B cell (primary cell): Measurements from ENCODE around the gene LMF2. TPM values are rescaled to one million over a fixed set of nuclear protein-coding genes. Genes with fewer than 3 reads are reported as not detected.
A peak's percentile ranks its signal among the peaks of the same experiment; 100 is the strongest.

Experiments
- ATAC-seq: fragments of 200-7000 bp; cut with Tn5 transposase; one replicate; pipeline ENCODE4 v1.10.0; 2021; ENCODE audit warnings: low read depth, mild to moderate bottlenecking, moderate number of reproducible peaks, moderate library complexity
- CTCF ChIA-PET: fragments of 350-600 bp; sonication (Branson Sonifier 250); formaldehyde crosslinking; loops from one replicate; lab custom pipeline; 2021; ENCODE audit warnings: antibody characterized with exemption, inconsistent platforms; lab: Charles Lee
- POLR2A ChIA-PET: fragments of 350-600 bp; sonication (Branson Sonifier 250); formaldehyde crosslinking; loops from one replicate; lab custom pipeline; 2021; ENCODE audit warnings: antibody characterized with exemption; lab: Charles Lee
- DNase-seq: peaks from one replicate; pipeline ENCODE4 v3.0.0; 2013
- H2AFZ ChIP-seq: 2 replicates; pipeline ENCODE4 v1.6.1; 2012; ENCODE audit warnings: mild to moderate bottlenecking, low read depth, low read length; ENCODE audit not compliant: insufficient read depth, poor library complexity, severe bottlenecking
- H3K27ac ChIP-seq, 2 donors: 1 replicate in 1 of 2; 2 replicates in 1 of 2; pipeline ENCODE4 v1.5.1; 2012 to 2013; ENCODE audit warnings: low read length in 2 of 2, mild to moderate bottlenecking in 2 of 2, moderate library complexity in 1 of 2
- H3K27me3 ChIP-seq, 4 experiments: fragments of 200-600 bp in 1 of 4; sonication (generic) in 1 of 4; replicated peaks in 1 of 4; 1 replicate in 2 of 4; 2 replicates in 2 of 4; pipeline versions ENCODE4 v1.6.1 to v1.7.0; 2013 to 2016; ENCODE audit warnings: low read length in 3 of 4, mild to moderate bottlenecking in 2 of 4, mixed read lengths in 1 of 4, moderate library complexity in 1 of 4; ENCODE audit not compliant: insufficient read depth in 4 of 4, control insufficient read depth in 3 of 4; ENCODE audit errors: control extremely low read depth in 1 of 4
- H3K36me3 ChIP-seq, 2 experiments: replicated peaks in 1 of 2; 1 replicate in 1 of 2; 2 replicates in 1 of 2; pipeline versions ENCODE4 v1.6.1 to v1.7.1; 2013; ENCODE audit warnings: low read length in 1 of 2; ENCODE audit not compliant: insufficient read depth in 2 of 2, control insufficient read depth in 1 of 2; ENCODE audit errors: control extremely low read depth in 1 of 2, extremely low read depth in 1 of 2
- H3K4me1 ChIP-seq, 2 donors: fragments of 200-600 bp in 1 of 2; sonication (generic) in 1 of 2; 1 replicate in 1 of 2; 2 replicates in 1 of 2; pipeline versions ENCODE4 v1.5.1 to v1.6.1; 2013 to 2017; ENCODE audit warnings: low read length in 2 of 2; ENCODE audit not compliant: control insufficient read depth in 2 of 2, insufficient read depth in 2 of 2
- H3K4me2 ChIP-seq: replicated peaks from 2 replicates; pipeline ENCODE3; 2012; ENCODE audit warnings: mild to moderate bottlenecking, low read depth, low read length; ENCODE audit not compliant: poor library complexity, severe bottlenecking
- H3K4me3 ChIP-seq, 5 experiments: fragments of 200-600 bp in 1 of 5; sonication (generic) in 1 of 5; 1 replicate in 3 of 5; 2 replicates in 2 of 5; pipeline versions ENCODE4 v1.5.1 to v1.7.0; 2011 to 2016; ENCODE audit warnings: low read length in 4 of 5, mild to moderate bottlenecking in 4 of 5, low read depth in 2 of 5, control low read depth in 1 of 5, moderate library complexity in 1 of 5; ENCODE audit not compliant: insufficient read depth in 1 of 5; ENCODE audit errors: control extremely low read depth in 1 of 5, extremely low read depth in 1 of 5
- H3K79me2 ChIP-seq: fragments of 200-600 bp; sonication (generic); one replicate; pipeline ENCODE4 v1.6.0; 2016; ENCODE audit warnings: low read length; ENCODE audit not compliant: control insufficient read depth, insufficient read depth
- H3K9ac ChIP-seq: fragments of 200-600 bp; sonication (generic); 2 replicates; pipeline ENCODE4 v1.6.1; 2017; ENCODE audit warnings: mild to moderate bottlenecking, low read length, moderate library complexity
- H3K9me3 ChIP-seq, 3 donors: one replicate each; pipeline versions ENCODE4 v1.6.1 to v1.7.1; 2013; ENCODE audit warnings: low read length in 2 of 3; ENCODE audit not compliant: control insufficient read depth in 2 of 3, insufficient read depth in 1 of 3; ENCODE audit errors: control extremely low read depth in 1 of 3
- H4K20me1 ChIP-seq: 2 replicates; pipeline ENCODE4 v1.6.0; 2012; ENCODE audit warnings: mild to moderate bottlenecking, low read length; ENCODE audit not compliant: insufficient read depth, control insufficient read depth, poor library complexity, severe bottlenecking
- H3K27ac Mint-ChIP-seq: one replicate; pipeline ENCODE4 v1.8.0; 2021; ENCODE audit warnings: mixed read lengths
- H3K27me3 Mint-ChIP-seq: one replicate; pipeline ENCODE4 v1.8.0; 2021; ENCODE audit warnings: mixed read lengths
- H3K4me1 Mint-ChIP-seq: one replicate; pipeline ENCODE4 v1.8.0; 2021; ENCODE audit warnings: mixed read lengths
- H3K4me3 Mint-ChIP-seq: one replicate; pipeline ENCODE4 v1.8.0; 2021; ENCODE audit warnings: mixed read lengths
- H3K9me3 Mint-ChIP-seq: one replicate; pipeline ENCODE4 v1.8.0; 2022; ENCODE audit warnings: mixed read lengths; ENCODE audit not compliant: insufficient read depth
- EZH2 ChIP-seq: IDR thresholded peaks from 2 replicates; pipeline ENCODE4 v1.6.1; 2012; ENCODE audit warnings: borderline replicate concordance, low read depth, mild to moderate bottlenecking, moderate library complexity, low read length; ENCODE audit not compliant: insufficient read depth, poor library complexity, severe bottlenecking
- WGBS: methylation state at CpG from one replicate; pipeline ENCODE4 v1.1.5; 2013; ENCODE audit warnings: missing lambda C conversion rate; ENCODE audit not compliant: insufficient coverage; 5-methylcytosine and 5-hydroxymethylcytosine counted together
- intact Hi-C: fragments of 100-400 bp; cut with micrococcal nuclease; formaldehyde crosslinking; loops from one replicate; pipeline ENCODE4 v1.10.0; 2022
- polyA plus RNA-seq: library from polyadenylated mRNA; depleted of rRNA; stranded (reverse); fragments of >200 nt; gene quantifications from 2 replicates; pipeline ENCODE4 v1.2.3, GENCODE V29; 2012
- total RNA-seq, 2 donors: library from RNA; stranded (reverse); fragments of 120-200 nt in 1 of 2; gene quantifications; 1 replicate in 1 of 2; 2 replicates in 1 of 2; pipeline versions ENCODE4 v1.2.3 to v1.2.4, GENCODE V29; 2013 to 2022
- TF ChIP-seq, protein P1 (sequence below): fragments of 200-600 bp; IDR thresholded peaks from one replicate; pipeline ENCODE4 v1.8.0; 2022; ENCODE audit warnings: antibody characterized with exemption, mild to moderate bottlenecking

LMF2 gene
- total and polyA plus RNA-seq, 2 donors (not counting 1 experiment from before 2014, with no cell fraction given): 128 to 316 TPM

DNA sequence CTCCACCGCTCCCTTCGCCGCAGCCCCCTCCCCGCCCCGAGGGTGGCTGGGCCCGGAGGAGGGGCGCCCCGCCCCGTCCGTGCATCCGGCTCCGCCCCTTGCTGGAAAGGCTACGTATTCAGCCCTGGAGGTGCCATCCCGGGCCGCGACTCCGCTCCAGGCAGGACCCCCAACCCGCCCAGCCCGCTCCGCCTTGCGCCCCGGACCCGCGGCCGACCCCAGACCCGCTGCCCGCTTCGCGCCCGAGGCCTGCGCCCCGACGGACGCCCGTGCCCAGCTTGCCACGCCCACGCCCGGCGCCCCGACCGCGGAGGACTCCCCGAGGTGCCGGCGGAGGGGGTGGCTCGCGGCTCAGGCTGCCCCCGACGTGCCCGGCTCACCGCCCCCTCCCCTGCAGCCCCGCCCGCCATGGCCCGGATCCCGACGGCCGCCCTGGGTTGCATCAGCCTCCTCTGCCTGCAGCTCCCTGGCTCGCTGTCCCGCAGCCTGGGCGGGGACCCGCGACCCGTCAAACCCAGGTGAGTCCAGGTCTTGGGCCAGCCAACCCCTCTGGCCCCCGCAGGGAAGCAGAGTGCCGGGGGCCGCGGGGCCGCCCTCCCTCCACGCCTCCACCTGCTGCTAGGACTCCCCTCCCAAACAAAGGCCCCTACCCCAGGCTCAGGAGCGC lies 25.9 kb downstream of the LMF2 start, which contains the start of gene ADM2:
Gene ADM2 (plus strand): TSS at position 104 of the 667 bp plus-strand sequence. CDS start 305 bp downstream, at position 409.
- H3K27me3 Mint-ChIP-seq: peaks cover 4% of the 10 kb centered on the region
- intact Hi-C loops: loop anchor here (1.0 kb wide), 1 partner anchor 11 kb away; no protein-coding TSS in a partner anchor

More for the DNA sequence above, 25.9 kb downstream of the LMF2 start, which contains the start of gene ADM2:
- Mint-ChIP-seq H3K4me1 (peaks cover 25% of the 10 kb centered on the region), H3K4me3 (peak within 1 kb of the TSS; percentile 81), H3K27ac (peak within 1 kb of the TSS; percentile 20), H3K9me3 (no peaks in the 10 kb centered on the region)
- Histone ChIP-seq H3K9me3 (peaks cover 0 to 3% (median 0%) of the 10 kb centered on the region in 3 donors), H2AFZ (peak within 1 kb of the TSS; percentile 72), H3K4me2 (peak within 1 kb of the TSS; percentile 90), H4K20me1 (peaks cover 5% of the 10 kb centered on the region), H3K27ac (no peak within 1 kb of the TSS), H3K36me3 (no peaks in the 10 kb centered on the region), H3K27me3 (peaks cover 0 to 26% (median 7%) of the 10 kb centered on the region in 4 experiments), H3K4me1 (peaks cover 16 to 31% of the 10 kb centered on the region in 2 donors), H3K79me2 (peaks cover 4% of the 10 kb centered on the region), H3K9ac (peak within 1 kb of the TSS; percentile 61), H3K4me3 (peak within 1 kb of the TSS in 4 of 5 experiments; percentile 24 to 62 (median 51))
- DNase-seq (peak; percentile 66), ATAC-seq (peak; percentile 82)
- POLR2A ChIA-PET: interaction anchor here (0.8 kb wide), 1 partner anchor 12 kb away, joined by 3 read pairs; no protein-coding TSS in a partner anchor
- TF ChIP-seq, protein P1, sequence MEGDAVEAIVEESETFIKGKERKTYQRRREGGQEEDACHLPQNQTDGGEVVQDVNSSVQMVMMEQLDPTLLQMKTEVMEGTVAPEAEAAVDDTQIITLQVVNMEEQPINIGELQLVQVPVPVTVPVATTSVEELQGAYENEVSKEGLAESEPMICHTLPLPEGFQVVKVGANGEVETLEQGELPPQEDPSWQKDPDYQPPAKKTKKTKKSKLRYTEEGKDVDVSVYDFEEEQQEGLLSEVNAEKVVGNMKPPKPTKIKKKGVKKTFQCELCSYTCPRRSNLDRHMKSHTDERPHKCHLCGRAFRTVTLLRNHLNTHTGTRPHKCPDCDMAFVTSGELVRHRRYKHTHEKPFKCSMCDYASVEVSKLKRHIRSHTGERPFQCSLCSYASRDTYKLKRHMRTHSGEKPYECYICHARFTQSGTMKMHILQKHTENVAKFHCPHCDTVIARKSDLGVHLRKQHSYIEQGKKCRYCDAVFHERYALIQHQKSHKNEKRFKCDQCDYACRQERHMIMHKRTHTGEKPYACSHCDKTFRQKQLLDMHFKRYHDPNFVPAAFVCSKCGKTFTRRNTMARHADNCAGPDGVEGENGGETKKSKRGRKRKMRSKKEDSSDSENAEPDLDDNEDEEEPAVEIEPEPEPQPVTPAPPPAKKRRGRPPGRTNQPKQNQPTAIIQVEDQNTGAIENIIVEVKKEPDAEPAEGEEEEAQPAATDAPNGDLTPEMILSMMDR: no peak
- no peak for TF ChIP-seq EZH2
- 2% methylated on average over 67 of the region's 70 CpGs for WGBS
- CTCF ChIA-PET: interaction anchor here (1.7 kb wide), 1 partner anchor 44 kb away, joined by 4 read pairs; the partner anchor contains the start of gene SCO2
